ENCODE data around the gene NSUN2. TPM values are rescaled to one million over a fixed set of nuclear protein-coding genes. Genes with fewer than 3 reads are reported as not detected.

Gene NSUN2
- polyA plus RNA-seq, 2 donors, result 24.5 to 44.4 TPM

- H3K9me3 ChIP-seq (ENCODE audit: control insufficient read depth in 2 of 2, insufficient read depth in 1 of 2, low read depth in 1 of 2, low read length in 1 of 2), result no peaks in the 10 kb centered on the region
Observed at GRCh38 chr5:6557807-6558575, 74.9 kb downstream of the NSUN2 start.

GRCh38 chr5:6556802-6557102 lies 76.1 kb downstream of the NSUN2 start:
- no peak overlapping the region for H3K4me3 ChIP-seq (ENCODE audit: low read depth in 1 of 2, low read length in 2 of 2)
- 68 to 73% methylated on average over 1 of the region's 1 CpG for WGBS, 2 donors
- H3K4me1 ChIP-seq (ENCODE audit: control insufficient read depth in 2 of 2, insufficient read depth in 2 of 2, low read length in 1 of 2), result no peaks in the 10 kb centered on the region
- H3K27ac ChIP-seq (ENCODE audit: low read depth in 2 of 2, low read length in 1 of 2), result no peak overlapping the region
- no peaks in the 10 kb centered on the region for H3K27me3 ChIP-seq (ENCODE audit: control insufficient read depth in 1 of 2, insufficient read depth in 2 of 2, low read length in 2 of 2)
- no peaks in the 10 kb centered on the region for H3K9me3 ChIP-seq (ENCODE audit: control insufficient read depth in 2 of 2, insufficient read depth in 1 of 2, low read depth in 1 of 2, low read length in 1 of 2)
- H3K36me3 ChIP-seq (ENCODE audit: control insufficient read depth in 2 of 2, insufficient read depth in 2 of 2, low read length in 1 of 2), result no peaks in the 10 kb centered on the region

More at GRCh38 chr5:6557807-6558575, 74.9 kb downstream of the NSUN2 start:
- Histone ChIP-seq H3K36me3 (ENCODE audit: control insufficient read depth in 2 of 2, insufficient read depth in 2 of 2, low read length in 1 of 2) (no peaks in the 10 kb centered on the region), H3K27me3 (ENCODE audit: control insufficient read depth in 1 of 2, insufficient read depth in 2 of 2, low read length in 2 of 2) (no peaks in the 10 kb centered on the region), H3K27ac (ENCODE audit: low read depth in 2 of 2, low read length in 1 of 2) (no peak overlapping the region), H3K4me3 (ENCODE audit: low read depth in 1 of 2, low read length in 2 of 2) (no peak overlapping the region), H3K4me1 (ENCODE audit: control insufficient read depth in 2 of 2, insufficient read depth in 2 of 2, low read length in 1 of 2) (no peaks in the 10 kb centered on the region)
- 80 to 91% methylated on average over 6 of the region's 6 CpGs for WGBS, 2 donors

- Histone ChIP-seq H3K36me3 (ENCODE audit: control insufficient read depth in 2 of 2, insufficient read depth in 2 of 2, low read length in 1 of 2) (no peaks in the 10 kb centered on the region), H3K4me3 (ENCODE audit: low read depth in 1 of 2, low read length in 2 of 2) (no peak overlapping the region), H3K27me3 (ENCODE audit: control insufficient read depth in 1 of 2, insufficient read depth in 2 of 2, low read length in 2 of 2) (no peaks in the 10 kb centered on the region), H3K9me3 (ENCODE audit: control insufficient read depth in 2 of 2, insufficient read depth in 1 of 2, low read depth in 1 of 2, low read length in 1 of 2) (no peaks in the 10 kb centered on the region), H3K4me1 (ENCODE audit: control insufficient read depth in 2 of 2, insufficient read depth in 2 of 2, low read length in 1 of 2) (no peaks in the 10 kb centered on the region), H3K27ac (ENCODE audit: low read depth in 2 of 2, low read length in 1 of 2) (no peak overlapping the region)
- 74 to 77% methylated on average over 8 of the region's 8 CpGs for WGBS, 2 donors
Observed at GRCh38 chr5:6556089-6556801, 76.6 kb downstream of the NSUN2 start.

GRCh38 chr5:6554812-6555211 lies 78.0 kb downstream of the NSUN2 start:
- Histone ChIP-seq H3K27ac (ENCODE audit: low read depth in 2 of 2, low read length in 1 of 2) (no peak overlapping the region), H3K9me3 (ENCODE audit: control insufficient read depth in 2 of 2, insufficient read depth in 1 of 2, low read depth in 1 of 2, low read length in 1 of 2) (no peaks in the 10 kb centered on the region), H3K4me3 (ENCODE audit: low read depth in 1 of 2, low read length in 2 of 2) (no peak overlapping the region), H3K36me3 (ENCODE audit: control insufficient read depth in 2 of 2, insufficient read depth in 2 of 2, low read length in 1 of 2) (no peaks in the 10 kb centered on the region), H3K27me3 (ENCODE audit: control insufficient read depth in 1 of 2, insufficient read depth in 2 of 2, low read length in 2 of 2) (no peaks in the 10 kb centered on the region), H3K4me1 (ENCODE audit: control insufficient read depth in 2 of 2, insufficient read depth in 2 of 2, low read length in 1 of 2) (peaks cover 0 to 2% of the 10 kb centered on the region in 2 donors)
- WGBS, 2 donors, result 88 to 94% methylated on average over 3 to 4 of the region's 4 CpGs

- peaks cover 0 to 2% of the 10 kb centered on the region in 2 donors for H3K4me1 ChIP-seq (ENCODE audit: control insufficient read depth in 2 of 2, insufficient read depth in 2 of 2, low read length in 1 of 2)
- no peaks in the 10 kb centered on the region for H3K27me3 ChIP-seq (ENCODE audit: control insufficient read depth in 1 of 2, insufficient read depth in 2 of 2, low read length in 2 of 2)
- 67 to 81% methylated on average over 11 of the region's 11 CpGs for WGBS, 2 donors
Observed at GRCh38 chr5:6553972-6554371, 78.9 kb downstream of the NSUN2 start.

GRCh38 chr5:6552612-6553011 lies 80.2 kb downstream of the NSUN2 start:
- 86% methylated on average over 7 of the region's 7 CpGs for WGBS, 2 donors
- Histone ChIP-seq H3K4me1 (ENCODE audit: control insufficient read depth in 2 of 2, insufficient read depth in 2 of 2, low read length in 1 of 2) (peaks cover 0 to 2% of the 10 kb centered on the region in 2 donors), H3K27ac (ENCODE audit: low read depth in 2 of 2, low read length in 1 of 2) (no peak overlapping the region), H3K9me3 (ENCODE audit: control insufficient read depth in 2 of 2, insufficient read depth in 1 of 2, low read depth in 1 of 2, low read length in 1 of 2) (no peaks in the 10 kb centered on the region), H3K36me3 (ENCODE audit: control insufficient read depth in 2 of 2, insufficient read depth in 2 of 2, low read length in 1 of 2) (no peaks in the 10 kb centered on the region), H3K4me3 (ENCODE audit: low read depth in 1 of 2, low read length in 2 of 2) (no peak overlapping the region), H3K27me3 (ENCODE audit: control insufficient read depth in 1 of 2, insufficient read depth in 2 of 2, low read length in 2 of 2) (no peaks in the 10 kb centered on the region)

More at GRCh38 chr5:6553972-6554371, 78.9 kb downstream of the NSUN2 start:
- Histone ChIP-seq H3K36me3 (ENCODE audit: control insufficient read depth in 2 of 2, insufficient read depth in 2 of 2, low read length in 1 of 2) (no peaks in the 10 kb centered on the region), H3K4me3 (ENCODE audit: low read depth in 1 of 2, low read length in 2 of 2) (no peak overlapping the region), H3K9me3 (ENCODE audit: control insufficient read depth in 2 of 2, insufficient read depth in 1 of 2, low read depth in 1 of 2, low read length in 1 of 2) (no peaks in the 10 kb centered on the region), H3K27ac (ENCODE audit: low read depth in 2 of 2, low read length in 1 of 2) (no peak overlapping the region)

GRCh38 chr5:6551955-6552313 lies 80.9 kb downstream of the NSUN2 start:
- Histone ChIP-seq H3K27ac (ENCODE audit: low read depth in 2 of 2, low read length in 1 of 2) (no peak overlapping the region), H3K4me1 (ENCODE audit: control insufficient read depth in 2 of 2, insufficient read depth in 2 of 2, low read length in 1 of 2) (peaks cover 0 to 2% of the 10 kb centered on the region in 2 donors), H3K9me3 (ENCODE audit: control insufficient read depth in 2 of 2, insufficient read depth in 1 of 2, low read depth in 1 of 2, low read length in 1 of 2) (no peaks in the 10 kb centered on the region), H3K36me3 (ENCODE audit: control insufficient read depth in 2 of 2, insufficient read depth in 2 of 2, low read length in 1 of 2) (no peaks in the 10 kb centered on the region), H3K27me3 (ENCODE audit: control insufficient read depth in 1 of 2, insufficient read depth in 2 of 2, low read length in 2 of 2) (no peaks in the 10 kb centered on the region), H3K4me3 (ENCODE audit: low read depth in 1 of 2, low read length in 2 of 2) (no peak overlapping the region)
- 88 to 93% methylated on average over 6 of the region's 6 CpGs for WGBS, 2 donors

- no peaks in the 10 kb centered on the region for H3K9me3 ChIP-seq (ENCODE audit: control insufficient read depth in 2 of 2, insufficient read depth in 1 of 2, low read depth in 1 of 2, low read length in 1 of 2)
- no peak overlapping the region for H3K27ac ChIP-seq (ENCODE audit: low read depth in 2 of 2, low read length in 1 of 2)
- H3K4me3 ChIP-seq (ENCODE audit: low read depth in 1 of 2, low read length in 2 of 2), result no peak overlapping the region
- peaks cover 0 to 2% of the 10 kb centered on the region in 2 donors for H3K4me1 ChIP-seq (ENCODE audit: control insufficient read depth in 2 of 2, insufficient read depth in 2 of 2, low read length in 1 of 2)
- 86 to 87% methylated on average over 17 of the region's 17 CpGs for WGBS, 2 donors
- H3K36me3 ChIP-seq (ENCODE audit: control insufficient read depth in 2 of 2, insufficient read depth in 2 of 2, low read length in 1 of 2), result no peaks in the 10 kb centered on the region
- H3K27me3 ChIP-seq (ENCODE audit: control insufficient read depth in 1 of 2, insufficient read depth in 2 of 2, low read length in 2 of 2), result no peaks in the 10 kb centered on the region
Observed at GRCh38 chr5:6551287-6551954, 81.4 kb downstream of the NSUN2 start.

GRCh38 chr5:6550628-6551027 lies 82.2 kb downstream of the NSUN2 start:
- no peak overlapping the region for H3K27ac ChIP-seq (ENCODE audit: low read depth in 2 of 2, low read length in 1 of 2)
- no peaks in the 10 kb centered on the region for H3K9me3 ChIP-seq (ENCODE audit: control insufficient read depth in 2 of 2, insufficient read depth in 1 of 2, low read depth in 1 of 2, low read length in 1 of 2)
- H3K4me1 ChIP-seq (ENCODE audit: control insufficient read depth in 2 of 2, insufficient read depth in 2 of 2, low read length in 1 of 2), result peaks cover 0 to 2% of the 10 kb centered on the region in 2 donors
- H3K4me3 ChIP-seq (ENCODE audit: low read depth in 1 of 2, low read length in 2 of 2), result no peak overlapping the region
- no peaks in the 10 kb centered on the region for H3K27me3 ChIP-seq (ENCODE audit: control insufficient read depth in 1 of 2, insufficient read depth in 2 of 2, low read length in 2 of 2)
- no peaks in the 10 kb centered on the region for H3K36me3 ChIP-seq (ENCODE audit: control insufficient read depth in 2 of 2, insufficient read depth in 2 of 2, low read length in 1 of 2)
- WGBS, 2 donors, result 92 to 96% methylated on average over 7 of the region's 7 CpGs

All from esophagus (tissue), 2 donors.